ENCODE data around the gene MEIS1.

Gene MEIS1

GRCh38 chr2:66445076-66445924 is 10.4 kb downstream of the MEIS1 start:
- no peak for FAIRE-seq

- no peak for FAIRE-seq
Measured at GRCh38 chr2:66445925-66446871, 11.3 kb downstream of the MEIS1 start.

DNA sequence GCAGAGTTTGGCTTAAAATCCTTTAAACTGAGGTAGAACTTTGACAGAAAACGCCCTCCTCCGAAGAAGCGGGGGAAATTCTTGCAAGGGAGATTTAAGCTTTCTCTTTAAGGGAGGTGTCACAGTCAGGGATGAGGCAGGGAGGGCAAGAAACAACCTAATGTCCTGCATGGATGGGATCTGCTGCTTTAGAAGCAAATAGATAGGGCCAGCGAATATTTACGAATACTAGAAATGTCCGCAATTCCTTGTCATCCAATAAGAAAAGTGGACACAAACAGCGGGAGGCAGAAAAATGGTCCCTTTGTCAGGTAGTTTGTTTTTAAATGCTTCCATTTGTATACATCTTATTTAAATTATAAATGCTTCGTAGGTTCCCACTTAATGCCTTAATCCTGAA is 12.0 kb downstream of the MEIS1 start:
- FAIRE-seq, result no peak

DNA sequence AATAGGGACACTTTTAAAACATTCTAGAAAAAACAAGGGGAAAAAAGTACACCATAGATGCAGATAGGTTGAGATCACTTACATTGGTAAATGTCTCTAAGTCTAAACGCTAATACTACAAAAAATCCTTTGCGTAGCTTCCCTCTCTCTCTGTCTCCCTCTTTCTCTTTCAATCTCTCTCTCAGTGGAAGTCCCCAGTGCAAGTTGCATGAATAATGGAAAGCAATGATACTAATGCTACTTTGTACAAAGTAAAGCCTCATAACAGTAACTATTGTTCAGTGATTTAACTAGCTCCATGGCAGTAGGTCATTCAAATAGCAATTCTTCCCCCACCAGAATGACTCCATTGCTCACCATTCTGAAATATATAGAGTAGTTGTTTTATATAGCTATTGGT is 12.8 kb downstream of the MEIS1 start:
- no peak for FAIRE-seq

- no peak for FAIRE-seq
Measured at GRCh38 chr2:66448136-66448991, 13.4 kb downstream of the MEIS1 start.

GRCh38 chr2:66452214-66452613 is 17.3 kb downstream of the MEIS1 start:
- FAIRE-seq, result no peak

DNA sequence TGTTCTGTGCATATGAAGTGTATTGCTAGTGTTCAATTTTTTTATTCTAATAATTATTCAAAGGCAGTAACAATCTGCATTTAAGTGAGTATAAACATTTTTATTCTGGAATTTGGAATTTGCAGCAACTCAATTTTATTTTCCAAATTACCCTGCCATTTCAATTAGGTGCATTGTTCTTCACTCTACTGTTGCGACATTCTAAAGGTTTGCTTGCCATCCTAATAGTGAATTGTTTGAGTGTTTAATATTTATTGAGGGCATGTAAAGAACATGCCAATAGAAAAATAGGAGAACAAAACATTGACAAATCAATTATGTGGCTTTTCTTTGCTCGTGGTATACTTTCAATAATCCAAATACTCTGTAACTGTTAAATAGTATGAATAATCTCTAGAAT is 18.0 kb downstream of the MEIS1 start:
- no peak for FAIRE-seq

DNA sequence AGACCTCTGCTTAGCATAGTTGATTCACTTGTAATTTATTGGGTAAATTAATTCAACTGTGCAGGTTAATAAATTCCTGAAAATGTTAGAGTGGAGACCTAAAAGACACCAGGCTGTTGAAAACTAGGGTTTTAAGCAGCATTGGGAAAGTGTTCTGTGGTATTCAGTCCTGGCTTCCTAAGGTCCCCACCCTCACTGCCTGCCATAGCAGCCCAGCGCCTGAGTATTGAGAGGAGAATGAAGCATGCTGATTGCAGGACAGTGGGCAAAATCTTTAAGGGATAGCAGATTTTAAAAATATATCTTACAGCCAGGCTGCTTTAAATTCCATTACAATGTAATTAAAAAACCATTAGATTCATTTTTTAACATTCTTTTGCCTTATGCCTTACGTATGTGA is 20.6 kb downstream of the MEIS1 start:
- no peak for FAIRE-seq

- no peak for FAIRE-seq
Measured at GRCh38 chr2:66456183-66457041, 21.5 kb downstream of the MEIS1 start.

DNA sequence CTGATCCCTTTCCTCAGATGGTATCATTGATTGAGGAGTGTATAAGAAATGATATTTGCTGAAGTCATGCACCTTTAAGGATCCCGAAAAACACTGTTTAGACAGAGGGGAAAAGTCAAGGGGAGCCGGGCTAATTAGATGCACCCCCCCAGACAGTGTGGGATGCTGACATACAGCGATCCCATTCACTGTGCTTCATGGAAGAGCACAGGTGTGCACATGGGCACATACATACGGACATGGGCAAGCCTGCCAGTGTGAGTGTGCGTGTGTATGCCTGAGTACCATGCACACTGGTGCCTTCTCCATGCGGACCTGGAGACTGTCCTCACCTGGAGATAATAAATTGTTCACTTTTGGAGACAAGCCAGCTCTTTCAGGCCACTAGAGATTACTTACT is 22.6 kb downstream of the MEIS1 start:
- FAIRE-seq, result no peak

- no peak for FAIRE-seq
Measured at GRCh38 chr2:66460031-66460430, 25.1 kb downstream of the MEIS1 start.

- no peak for FAIRE-seq
Measured at GRCh38 chr2:66461001-66461663, 26.2 kb downstream of the MEIS1 start.

DNA sequence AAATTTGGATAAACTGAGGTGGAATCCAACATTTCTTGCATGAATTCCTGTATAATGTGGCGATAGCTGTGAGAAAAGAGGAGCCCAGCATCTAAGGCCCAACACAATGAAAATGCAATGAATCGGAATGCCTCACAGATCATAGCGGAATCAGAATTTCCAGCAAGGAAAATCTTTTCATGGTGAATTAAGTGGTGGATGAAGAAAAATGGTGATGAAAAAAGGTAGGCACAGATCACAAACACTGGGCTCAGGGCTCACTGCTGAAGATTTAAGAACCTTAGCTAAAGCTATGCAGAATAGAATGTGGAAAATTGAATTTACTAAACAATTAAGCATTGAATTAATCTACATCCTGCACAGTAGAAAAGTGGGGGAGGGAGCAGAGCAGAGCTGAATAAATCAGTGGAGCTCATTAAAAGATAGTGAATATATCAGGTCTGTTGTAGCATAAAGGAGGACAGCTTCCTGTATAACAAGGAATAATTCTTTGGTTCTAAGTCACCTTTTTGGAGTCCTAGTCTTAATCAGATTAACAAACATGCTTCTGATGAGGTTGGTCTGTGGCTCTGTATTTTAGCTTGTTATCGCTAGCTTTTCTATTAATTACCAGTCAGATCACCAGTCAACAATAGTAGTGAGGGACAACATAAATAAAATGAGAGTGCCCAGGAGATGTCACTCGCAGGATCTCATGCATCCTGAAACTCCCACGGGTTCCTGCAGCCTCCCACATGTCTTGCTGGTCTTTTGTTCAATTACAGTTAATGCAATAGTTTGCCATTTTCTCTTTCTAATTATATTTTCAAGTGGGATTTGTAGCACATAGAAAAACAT is 27.0 kb downstream of the MEIS1 start:
- no peak for FAIRE-seq

DNA sequence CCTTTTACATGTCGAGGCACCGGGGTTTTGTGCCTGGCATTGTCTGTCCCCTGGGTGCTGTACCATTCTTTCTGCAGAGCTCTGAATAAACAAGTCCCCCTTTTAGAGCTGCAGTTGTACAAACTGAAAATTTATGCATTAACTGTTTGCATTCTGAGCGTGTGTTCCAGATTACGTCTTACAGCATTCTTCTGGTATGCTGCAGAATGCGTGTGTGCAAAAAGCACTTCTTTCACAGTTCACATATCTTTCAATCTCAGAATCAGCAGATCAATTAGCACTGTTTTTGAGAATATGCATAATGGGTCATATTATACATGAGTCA is 27.5 kb downstream of the MEIS1 start:
- no peak for FAIRE-seq

DNA sequence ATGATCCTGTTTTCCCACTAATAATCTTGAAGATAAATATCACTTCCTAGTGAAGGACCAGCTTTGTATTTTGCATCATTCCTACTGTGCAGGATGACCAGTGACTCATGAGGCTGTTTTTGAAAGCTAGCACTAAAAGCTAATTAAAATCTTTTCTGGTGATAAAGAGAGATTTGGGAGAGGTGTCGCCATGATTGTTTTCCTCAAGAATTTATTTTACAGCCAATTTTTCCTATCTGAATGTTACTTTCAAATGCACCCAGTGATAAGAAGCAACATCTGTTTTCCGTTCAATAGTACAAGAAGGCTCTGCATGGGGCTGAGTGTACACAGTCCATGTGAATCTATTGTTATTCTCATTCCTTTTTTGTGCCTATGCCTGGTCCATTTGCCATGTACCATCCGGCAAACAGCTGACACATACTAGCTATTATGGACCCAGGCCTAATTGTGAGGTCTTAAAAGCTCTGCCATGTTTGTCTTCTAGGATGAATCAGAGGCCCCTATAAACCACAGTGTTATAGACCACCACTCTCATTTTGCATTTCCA is 28.4 kb downstream of the MEIS1 start:
- no peak for FAIRE-seq

- no peak for FAIRE-seq
Measured at GRCh38 chr2:66464930-66465637, 30.2 kb downstream of the MEIS1 start.

DNA sequence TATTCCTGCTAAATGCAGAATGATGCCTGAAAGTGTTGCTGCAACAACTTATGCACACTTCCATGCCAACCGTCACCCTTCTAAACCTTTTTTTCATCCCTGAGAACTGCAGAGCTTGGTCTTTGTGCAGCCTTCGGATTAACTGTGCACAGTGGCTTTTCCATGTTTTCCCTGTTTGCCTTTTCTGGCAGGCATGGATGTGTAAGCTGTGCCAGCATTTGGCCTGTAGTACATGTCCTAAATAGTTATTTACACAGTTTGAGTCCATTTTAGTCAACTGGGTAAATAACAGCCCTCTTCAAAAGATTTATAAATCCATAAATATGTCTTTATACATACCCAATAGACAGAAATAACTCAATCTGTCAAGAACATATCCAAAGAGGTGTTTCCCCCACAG is 31.5 kb downstream of the MEIS1 start:
- FAIRE-seq, result no peak

- FAIRE-seq, result no peak
Measured at GRCh38 chr2:66467718-66468117, 32.8 kb downstream of the MEIS1 start.

- FAIRE-seq, result no peak
Measured at GRCh38 chr2:66469214-66469902, 34.4 kb downstream of the MEIS1 start.

Data from G401.6 (cell line).